ENCODE measurements around the gene ARHGAP22.
"Not testable (repeated sequence)": the region's sequence is repeated elsewhere in the genome, so short reads cannot be mapped to it uniquely, and the experiment has no call there.

Gene ARHGAP22

GRCh38 chr10:48428896-48429295 is 176.0 kb downstream of the ARHGAP22 start:
- no peak for DNase-seq (ENCODE audit: low read depth, low spot score)

DNA sequence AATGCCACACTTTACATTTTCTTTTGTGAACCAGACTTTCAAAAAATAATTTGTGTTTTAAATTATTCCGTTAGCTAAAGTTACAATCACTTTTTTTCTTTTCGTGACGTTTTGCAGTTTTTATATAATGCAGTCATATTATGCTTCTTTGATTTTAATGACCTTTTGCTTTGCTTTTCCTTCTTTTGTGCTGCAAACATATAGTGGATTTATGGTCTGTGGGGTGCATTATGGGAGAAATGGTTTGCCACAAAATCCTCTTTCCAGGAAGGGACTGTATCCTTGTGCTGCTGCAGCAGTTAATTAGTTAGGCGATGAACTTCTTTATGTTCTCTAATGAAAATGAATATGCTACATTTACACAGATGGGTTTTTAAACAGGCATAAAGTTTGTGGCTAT is 181.0 kb downstream of the ARHGAP22 start:
- no peak for DNase-seq (ENCODE audit: low read depth, low spot score)

DNA sequence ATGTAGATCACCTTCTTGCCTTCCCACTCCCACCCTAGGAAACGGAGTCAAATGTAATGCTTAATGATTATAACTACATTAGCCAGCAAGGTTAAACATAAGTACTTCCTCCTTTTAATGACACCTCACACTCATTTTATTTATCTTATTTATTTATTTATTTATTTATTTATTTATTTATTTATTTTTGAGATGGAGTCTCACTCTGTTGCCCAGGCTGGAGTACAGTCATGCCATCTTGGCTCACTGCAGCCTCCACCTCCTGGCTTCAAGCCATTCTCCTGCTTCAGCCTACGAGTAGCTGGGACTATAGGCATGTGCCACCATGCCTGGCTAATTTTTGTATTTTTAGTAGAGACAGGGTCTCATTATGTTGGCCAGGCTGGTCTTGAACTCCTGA is 183.0 kb downstream of the ARHGAP22 start:
- DNase-seq (ENCODE audit: low read depth, low spot score): not testable (repeated sequence)

GRCh38 chr10:48419714-48420113 is 185.2 kb downstream of the ARHGAP22 start:
- DNase-seq (ENCODE audit: low read depth, low spot score): no peak

DNA sequence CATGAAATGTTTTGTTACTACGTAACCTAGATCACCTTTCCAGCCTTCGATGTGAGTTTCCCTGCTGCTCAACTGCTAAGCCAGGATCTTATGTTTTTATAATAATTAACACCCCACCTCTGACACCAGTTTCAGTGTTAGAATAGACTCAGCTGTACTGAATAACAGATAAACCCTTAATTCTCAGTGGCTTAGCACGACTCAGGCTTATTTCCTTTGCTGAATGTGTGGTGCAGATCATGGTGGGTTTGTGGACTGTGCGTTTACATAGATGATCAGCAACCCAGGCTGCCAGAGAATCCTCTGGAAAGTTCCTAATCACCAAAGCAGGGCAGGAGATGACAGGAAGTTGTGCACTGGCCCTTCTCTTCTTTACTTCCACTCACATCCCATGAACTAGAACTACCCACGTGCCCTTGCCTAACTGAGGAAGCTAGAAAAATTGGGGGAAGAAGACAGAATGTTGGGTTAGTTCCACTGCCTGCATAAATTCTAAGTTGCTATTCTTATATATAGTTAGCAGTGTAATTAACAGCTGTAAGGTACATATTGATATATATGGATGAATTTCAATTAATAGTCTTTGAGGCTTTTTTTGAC is 186.6 kb downstream of the ARHGAP22 start:
- DNase-seq (ENCODE audit: low read depth, low spot score): no peak

DNA sequence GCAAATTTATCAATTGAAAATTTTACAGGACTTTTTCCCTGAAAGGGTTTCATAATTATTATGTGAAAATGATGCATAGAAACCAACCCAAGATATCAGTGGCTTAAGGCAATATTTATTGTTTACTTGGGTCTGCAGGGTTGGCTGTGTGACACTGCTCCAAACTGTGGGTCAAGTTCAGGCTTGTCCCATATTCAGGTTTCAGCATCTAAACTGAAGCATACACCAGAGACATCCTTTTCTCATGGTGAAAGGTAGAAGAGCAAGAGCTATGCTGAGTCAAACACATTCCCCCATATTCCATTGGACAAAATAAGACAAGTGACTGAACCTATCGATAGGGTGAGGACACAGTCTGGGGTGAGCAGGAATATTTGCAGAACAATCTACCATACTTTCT is 187.5 kb downstream of the ARHGAP22 start:
- DNase-seq (ENCODE audit: low read depth, low spot score): no peak

DNA sequence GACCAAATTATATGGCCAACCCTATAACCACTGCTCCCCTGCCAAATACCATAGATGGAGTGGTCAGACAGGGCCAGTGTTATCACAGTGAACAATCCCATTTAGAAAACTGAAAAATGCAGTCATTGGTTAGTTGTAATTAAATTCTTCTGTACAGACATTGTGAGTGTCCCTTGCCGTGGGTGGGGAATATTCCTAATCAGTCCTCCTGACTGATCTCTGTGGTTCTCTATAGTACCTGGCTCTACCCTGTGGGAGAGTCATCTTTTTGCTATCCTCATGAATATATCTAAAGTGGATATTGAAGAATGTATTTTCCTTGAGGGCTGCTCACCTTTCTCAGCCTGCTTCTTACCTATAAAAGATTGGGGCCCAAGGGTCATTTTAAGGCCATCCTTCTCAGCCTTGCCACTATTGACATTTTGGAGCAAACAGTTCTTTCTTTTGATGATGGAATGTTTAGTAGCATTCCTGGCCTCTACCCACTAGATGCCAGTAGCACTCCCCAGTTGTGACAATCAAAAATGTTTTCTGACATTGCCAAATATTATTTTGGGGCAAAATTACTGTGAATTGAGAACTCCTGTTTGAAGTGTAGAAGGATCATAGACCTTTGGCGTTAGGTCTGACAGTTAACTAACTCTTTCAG is 188.2 kb downstream of the ARHGAP22 start:
- no peak for DNase-seq (ENCODE audit: low read depth, low spot score)

GRCh38 chr10:48414778-48415177 is 190.1 kb downstream of the ARHGAP22 start:
- DNase-seq (ENCODE audit: low read depth, low spot score): no peak

GRCh38 chr10:48414160-48414559 is 190.7 kb downstream of the ARHGAP22 start:
- no peak for DNase-seq (ENCODE audit: low read depth, low spot score)

GRCh38 chr10:48412933-48413332 is 191.9 kb downstream of the ARHGAP22 start:
- DNase-seq (ENCODE audit: low read depth, low spot score): no peak

GRCh38 chr10:48412081-48412480 is 192.8 kb downstream of the ARHGAP22 start:
- no peak for DNase-seq (ENCODE audit: low read depth, low spot score)

GRCh38 chr10:48411510-48411909 is 193.4 kb downstream of the ARHGAP22 start:
- no peak for DNase-seq (ENCODE audit: low read depth, low spot score)

GRCh38 chr10:48410503-48410902 is 194.4 kb downstream of the ARHGAP22 start:
- no peak for DNase-seq (ENCODE audit: low read depth, low spot score)

GRCh38 chr10:48406658-48407057 is 198.2 kb downstream of the ARHGAP22 start:
- no peak for DNase-seq (ENCODE audit: low read depth, low spot score)

- no peak for DNase-seq (ENCODE audit: low read depth, low spot score)
Observed at GRCh38 chr10:48406204-48406603, 198.7 kb downstream of the ARHGAP22 start.

DNA sequence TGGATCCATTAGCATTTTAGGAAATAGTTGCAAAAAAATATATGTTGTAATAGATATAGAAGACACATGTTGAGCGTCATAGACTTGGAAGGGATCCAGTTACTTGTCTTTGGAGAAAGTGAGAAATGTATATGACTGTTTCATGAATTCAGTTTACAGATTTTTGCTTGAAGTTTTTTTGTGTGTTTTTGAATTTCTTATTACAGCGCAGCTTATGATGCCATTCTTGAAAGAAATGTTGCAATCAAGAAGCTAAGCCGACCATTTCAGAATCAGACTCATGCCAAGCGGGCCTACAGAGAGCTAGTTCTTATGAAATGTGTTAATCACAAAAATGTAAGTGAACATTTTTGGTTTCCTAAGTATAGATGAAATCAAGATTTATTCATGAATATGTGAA is 200.2 kb downstream of the ARHGAP22 start:
- no peak for DNase-seq (ENCODE audit: low read depth, low spot score)

GRCh38 chr10:48400850-48401220 is 204.0 kb downstream of the ARHGAP22 start:
- DNase-seq (ENCODE audit: low read depth, low spot score): no peak

GRCh38 chr10:48400129-48400849 is 204.6 kb downstream of the ARHGAP22 start:
- DNase-seq (ENCODE audit: low read depth, low spot score): no peak

- no peak for DNase-seq (ENCODE audit: low read depth, low spot score)
Observed at GRCh38 chr10:48399551-48399950, 205.3 kb downstream of the ARHGAP22 start.

- DNase-seq (ENCODE audit: low read depth, low spot score): no peak
Observed at GRCh38 chr10:48399056-48399541, 205.8 kb downstream of the ARHGAP22 start.

- DNase-seq (ENCODE audit: low read depth, low spot score): no peak
Observed at GRCh38 chr10:48398261-48398660, 206.6 kb downstream of the ARHGAP22 start.
